Mesenteric fat pad (tissue), 1 donor: Measurements from ENCODE around the gene APOM. TPM values are rescaled to one million over a fixed set of nuclear protein-coding genes. Genes with fewer than 3 reads are reported as not detected.

Source experiments
- DNase-seq: peaks from one replicate; pipeline ENCODE4 v3.0.0-alpha.2; 2020; ENCODE audit warnings: low spot score
- total RNA-seq: library from RNA; stranded (reverse); fragmentation: NEBNext Ultra II Directional; extraction: Animal tissue kit (Norgen Biotek cat#: 25700); gene quantifications from one replicate; pipeline ENCODE4 v1.2.1, GENCODE V29; 2021
- donor health status: DM: yes; HTN: yes; CAD: no.

The APOM gene
- total RNA-seq, 1 donor from 2014 or later, result 3.3 TPM

DNA sequence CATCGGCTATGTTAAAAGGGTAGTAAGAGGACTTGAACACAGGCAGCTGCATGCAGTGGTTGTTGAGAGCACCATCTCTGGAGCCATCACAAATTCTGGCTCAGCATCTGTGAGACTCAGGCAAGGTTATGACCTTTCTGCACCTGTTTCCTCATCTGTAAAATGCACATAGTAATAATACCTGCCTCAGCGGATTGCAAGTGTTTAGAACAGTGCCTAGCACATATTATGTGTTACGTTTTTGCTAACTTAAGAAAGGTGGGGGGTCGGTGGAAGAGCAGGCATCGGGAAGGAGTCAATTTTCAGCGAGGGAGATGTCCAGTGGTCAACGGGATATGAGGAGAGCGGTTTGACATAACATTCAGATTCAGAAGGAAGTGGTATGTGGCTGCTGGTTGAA, 22.3 kb downstream of the APOM start:
- no peak for DNase-seq

DNA sequence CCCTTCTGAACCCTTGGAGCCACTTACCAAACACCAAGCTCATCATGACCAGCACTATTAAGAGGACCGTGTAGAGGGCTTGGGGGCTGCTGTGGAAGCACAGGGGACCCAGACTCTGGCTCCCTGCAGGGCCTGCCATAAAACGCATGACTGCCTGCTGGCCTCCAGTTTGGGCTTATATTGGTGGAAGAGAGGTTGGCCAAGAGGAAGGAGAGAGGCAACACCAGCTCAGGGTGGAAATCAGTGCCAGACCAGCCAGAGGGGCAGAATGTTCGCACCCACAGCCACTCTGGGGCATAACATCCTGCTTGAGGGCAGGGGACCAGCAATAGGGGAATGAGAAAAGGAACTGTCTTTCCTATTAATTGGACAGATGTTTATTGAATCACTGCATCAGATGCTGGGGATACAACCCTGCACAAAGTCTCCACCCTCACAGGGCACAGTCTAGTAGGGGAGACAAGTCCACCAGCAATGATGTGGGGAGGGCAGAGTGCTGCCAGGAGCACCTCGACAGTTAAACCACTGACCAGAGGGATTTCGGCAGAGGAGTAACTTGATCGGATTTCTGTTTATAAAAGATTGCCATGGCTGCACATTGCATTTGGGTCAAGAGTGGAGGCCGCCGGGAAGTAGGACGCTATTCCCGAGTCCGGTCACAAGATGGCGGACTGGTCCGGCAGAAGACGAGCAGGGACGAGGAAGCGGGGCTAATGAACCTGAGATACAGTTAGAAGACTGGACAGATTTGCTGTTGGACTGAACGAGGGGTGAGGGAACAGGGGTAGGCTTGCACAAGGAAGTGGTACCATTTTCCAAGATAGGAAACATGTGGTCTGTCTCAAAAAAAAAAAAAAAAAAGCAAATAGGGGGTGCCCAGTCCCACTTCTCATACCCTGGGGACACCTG, 24.8 kb downstream of the APOM start, which contains the start of gene LY6G5C:
Gene LY6G5C (minus strand): TSS at position 842 of the 909 bp plus-strand sequence. CDS start 694 bp downstream, at position 148.
- no peak for DNase-seq

DNA sequence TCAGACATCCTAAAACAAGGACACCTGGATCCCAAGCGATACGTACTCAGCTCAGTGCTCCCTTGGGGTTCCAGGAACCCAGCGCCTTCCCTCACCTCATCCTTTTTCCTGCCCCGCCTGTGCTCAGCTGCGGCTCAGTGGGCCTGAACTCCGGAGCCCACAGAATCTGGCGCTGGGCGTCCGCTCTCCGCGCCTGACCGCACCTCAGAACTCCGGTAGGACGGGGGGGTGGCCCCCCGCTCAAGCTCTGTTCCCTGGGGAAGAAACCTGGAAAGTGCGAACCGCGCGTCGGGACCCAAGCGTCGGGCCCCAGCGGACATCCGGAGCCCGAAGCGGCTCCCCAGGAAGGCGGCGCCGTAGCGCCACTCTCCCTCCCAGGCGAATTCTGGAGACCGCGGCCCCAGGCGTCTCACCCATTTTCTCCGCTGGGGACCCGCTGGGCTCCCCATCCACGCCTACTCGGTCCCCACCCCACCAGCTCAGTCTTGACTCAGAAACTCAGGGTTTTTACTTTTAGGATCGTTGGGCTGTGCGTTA, 25.5 kb downstream of the APOM start:
- peak; percentile 91 for DNase-seq

DNA sequence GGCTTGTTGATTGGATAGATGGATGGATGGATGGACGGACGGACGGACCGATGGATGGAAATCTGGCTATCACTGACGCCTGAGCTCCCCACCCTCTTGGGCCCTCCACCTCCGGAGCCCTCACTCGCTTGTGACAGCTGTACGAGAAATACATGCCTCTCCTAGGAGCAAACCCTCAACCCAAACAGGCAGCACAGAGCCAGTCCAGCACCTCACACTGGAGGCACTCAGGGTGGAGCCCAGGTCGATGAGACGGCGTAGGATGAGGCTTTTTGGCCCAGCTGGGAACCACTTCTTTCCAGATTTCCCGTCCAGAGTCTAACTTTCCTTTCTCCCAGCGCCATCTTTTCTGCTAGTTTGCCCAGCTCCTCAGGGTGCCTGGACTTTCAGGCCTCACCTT, 27.9 kb downstream of the APOM start:
- no peak for DNase-seq

DNA sequence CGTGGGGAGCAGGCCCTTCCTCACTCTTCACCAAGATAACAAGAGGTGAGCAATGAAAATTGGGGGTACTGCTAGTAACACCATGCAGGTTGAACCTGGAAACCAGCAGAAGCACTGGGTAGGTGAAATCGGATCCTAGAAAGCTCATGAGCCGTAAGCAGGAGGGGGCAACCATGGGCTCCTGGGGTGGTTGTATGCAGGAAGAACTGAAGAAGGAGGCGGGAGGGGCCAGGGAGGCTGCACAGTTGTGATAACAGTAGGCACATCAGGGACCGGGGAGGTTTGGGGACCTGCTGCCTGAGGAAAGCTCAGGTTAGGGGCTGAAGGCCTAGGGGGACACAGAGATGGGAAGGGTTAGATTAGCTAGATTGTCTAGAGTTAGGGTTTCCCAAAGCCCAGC, 30.8 kb downstream of the APOM start:
- DNase-seq, result no peak

DNA sequence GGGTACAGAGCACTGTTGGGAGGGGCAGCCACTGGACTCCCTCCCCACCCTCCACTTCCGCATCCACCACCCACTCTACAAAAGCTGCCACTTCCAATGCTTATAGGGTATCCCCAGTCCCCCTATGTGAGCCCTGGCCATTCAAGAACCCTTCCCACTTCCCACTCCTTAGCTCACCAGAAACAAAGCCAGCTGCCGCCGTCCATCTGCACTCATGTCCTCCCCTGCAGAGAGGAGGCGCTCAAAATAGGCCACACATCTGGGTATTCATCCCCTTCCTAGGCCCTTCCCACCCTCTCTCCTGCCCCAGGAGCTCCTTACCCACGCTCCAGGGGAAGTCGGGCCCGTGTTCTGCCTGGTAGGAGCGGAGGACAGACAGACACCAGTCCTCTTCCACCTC, 31.6 kb downstream of the APOM start:
- DNase-seq, result no peak

DNA sequence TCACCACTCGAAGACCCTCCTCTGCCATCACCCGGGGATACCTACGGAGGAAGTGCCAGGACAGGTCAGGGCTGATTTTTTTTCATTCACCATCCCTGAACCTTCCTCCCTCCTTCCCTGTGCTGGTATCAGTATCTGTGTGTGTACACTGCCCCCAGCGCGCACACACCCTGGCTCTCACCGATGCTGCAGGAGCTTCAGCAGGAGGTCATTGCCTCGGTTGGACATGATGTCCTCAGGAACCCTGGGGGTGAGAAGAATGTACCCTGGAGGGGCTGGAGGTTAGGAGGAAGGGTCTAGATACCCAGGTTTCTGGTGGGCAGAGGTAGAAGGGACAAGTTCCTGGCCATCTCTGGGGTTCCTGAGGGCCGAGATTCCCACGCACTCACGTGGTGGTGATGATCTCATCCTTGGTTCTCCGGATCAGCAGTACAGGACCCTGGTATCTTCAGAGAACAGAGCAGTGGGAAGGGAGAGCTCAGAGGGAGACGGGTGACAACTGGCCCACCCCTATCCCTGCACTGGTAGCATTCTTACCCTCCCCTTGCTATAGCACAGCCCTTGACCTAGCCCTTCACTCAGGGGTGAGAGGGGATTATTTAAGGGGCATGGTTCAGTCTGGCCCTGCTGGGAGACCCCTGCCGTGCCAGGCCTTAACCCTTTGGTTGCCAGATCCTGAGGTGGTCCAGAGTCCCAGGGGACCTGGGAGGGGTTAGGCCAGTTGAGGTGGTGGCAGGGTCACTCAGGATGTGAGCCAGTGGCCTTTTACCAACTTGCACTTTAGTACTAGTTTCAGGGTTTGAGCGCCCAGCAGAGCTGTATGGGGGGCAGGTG, 32.4 kb downstream of the APOM start:
- DNase-seq, result no peak

DNA sequence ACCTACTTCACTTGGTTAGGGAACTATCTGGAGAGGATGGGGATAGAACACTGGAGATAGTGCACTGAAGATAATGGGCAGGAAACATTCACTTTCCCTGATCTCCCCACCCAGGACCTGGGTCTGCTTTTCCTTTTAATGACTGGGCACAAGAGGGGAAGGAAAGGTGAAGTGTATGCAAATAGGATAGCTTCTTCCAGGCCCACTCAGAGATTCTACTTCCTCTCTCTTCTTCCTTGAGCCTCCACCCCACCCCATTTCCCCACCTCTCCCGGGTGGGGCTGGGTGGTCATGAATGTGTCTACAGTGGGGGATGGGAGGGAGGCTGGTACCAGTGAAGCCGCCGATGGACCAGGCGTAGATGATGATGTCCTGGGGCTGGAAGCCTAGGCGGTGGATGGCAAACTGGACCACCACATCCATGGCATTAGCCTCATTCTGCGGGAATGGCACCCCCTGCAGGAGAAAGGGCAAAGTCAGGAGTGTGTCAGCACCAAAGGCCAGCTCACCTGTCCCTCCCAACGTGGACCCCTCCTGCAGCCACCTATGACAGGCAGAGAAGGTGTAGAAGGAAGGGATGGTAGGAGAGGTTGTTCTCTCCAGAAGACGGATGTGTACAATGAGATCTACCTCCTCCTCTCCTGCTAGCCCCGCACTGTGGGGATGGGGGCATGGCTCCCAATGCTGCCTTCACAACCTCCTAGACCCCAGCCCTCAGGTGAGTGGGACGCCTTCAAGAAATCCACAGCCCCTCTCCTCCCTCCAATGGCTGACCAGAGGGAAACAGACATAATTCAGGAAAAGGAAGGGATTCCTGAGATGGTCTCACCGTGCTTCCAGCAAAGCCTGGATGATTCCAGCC, 33.8 kb downstream of the APOM start:
- DNase-seq, result no peak

DNA sequence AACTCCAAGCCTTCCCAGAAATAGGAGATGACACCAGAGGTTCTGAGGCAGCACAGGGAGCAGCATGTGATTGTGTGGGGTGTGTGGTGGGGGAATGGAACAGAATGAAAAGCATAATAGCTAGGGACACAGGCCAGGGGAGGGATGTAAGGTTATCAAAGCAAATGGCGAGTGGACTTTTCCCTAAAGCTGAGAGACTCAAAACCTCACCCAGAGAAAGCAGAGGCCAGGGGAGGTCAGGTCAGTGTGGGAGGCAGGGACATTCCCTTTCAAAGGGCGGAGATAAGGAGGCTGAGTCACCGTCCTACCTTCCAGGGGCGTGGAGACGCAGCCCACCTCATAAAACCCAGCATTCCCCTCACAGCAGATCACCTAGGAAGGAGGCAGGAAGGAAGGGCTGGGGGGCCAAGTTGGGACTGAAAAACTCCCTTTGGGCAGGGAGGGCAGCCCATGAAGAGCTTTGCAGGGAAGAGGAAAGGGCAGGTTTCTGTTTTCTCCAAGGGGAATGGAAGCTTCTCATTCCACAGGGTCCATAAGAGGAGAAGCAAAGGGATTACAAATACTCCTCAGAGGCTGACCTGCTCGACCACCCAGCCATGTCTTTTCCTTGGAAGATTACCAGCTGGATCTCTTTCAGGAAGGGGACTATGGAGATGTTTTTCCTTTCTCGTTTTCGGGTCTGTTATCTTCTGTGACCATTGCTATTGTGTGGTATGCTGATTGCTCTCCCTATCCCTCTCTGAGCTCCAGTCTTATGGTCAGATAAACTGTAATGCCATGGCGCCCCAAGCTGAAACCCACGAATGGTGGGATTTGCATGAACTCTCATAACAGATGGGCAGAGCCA, 34.8 kb downstream of the APOM start:
- DNase-seq, result no peak

DNA sequence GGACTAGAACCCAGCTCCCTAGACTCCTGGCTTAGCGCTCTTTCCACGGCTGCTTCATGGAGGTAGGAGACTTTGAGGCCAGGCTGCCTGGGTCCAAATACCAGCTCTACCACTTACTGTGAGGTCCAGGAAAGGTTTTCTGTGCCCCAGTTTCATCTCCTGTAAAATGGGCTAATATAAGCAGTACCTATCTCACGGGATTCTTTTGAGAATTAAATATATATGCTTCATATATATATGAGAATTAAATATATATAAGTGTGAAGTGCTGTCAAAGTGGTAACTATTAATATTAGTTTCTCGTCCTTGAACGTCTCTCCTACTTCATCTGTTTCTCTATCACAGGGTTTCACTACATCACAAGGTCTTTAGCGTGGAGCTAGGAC, 35.4 kb downstream of the APOM start:
- no peak for DNase-seq

DNA sequence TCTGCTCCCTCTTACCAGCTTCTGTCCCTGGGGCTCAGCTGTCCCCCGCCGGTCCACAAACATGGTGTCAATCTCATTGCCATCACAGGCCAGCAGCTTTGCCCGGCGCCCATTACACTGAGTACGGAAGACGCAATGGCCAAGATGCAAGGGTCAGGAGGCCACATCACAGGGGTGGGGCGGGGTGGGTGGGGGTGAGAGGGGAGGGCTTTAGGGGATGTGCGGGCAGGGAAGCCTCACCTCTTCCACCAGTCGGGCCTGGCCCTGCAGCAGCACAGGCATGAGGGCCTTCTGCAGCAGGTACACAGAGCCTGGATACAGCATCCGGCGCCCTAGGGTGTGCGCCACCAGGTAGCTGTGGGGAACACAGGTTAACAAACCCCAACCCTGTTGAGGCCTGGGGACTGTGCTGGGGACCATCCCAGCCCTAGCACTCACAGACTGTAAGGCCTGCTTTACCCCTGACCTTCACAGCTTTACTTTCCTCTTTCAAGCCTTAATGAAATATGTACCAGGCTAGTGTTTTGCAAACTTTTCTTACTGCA, 35.9 kb downstream of the APOM start:
- no peak for DNase-seq

DNA sequence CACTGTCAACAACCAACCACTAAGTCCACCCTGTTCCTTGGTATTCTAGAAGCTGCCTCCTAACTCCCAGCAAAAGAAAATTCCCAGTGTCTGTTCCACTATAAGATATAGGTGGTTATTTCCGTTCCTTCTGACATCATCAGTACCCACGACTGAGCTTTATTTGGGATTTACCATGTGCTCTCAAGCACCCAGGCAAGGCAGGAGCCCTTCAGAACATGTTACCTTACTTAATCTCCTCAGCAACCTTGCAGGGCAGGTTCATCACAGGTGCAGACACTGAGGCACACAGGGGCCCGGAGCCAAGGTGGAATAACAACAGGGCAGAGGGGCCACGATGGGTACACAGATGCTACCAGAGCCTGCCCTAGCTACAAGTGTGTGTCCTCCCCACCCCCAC, 36.7 kb downstream of the APOM start:
- no peak for DNase-seq

DNA sequence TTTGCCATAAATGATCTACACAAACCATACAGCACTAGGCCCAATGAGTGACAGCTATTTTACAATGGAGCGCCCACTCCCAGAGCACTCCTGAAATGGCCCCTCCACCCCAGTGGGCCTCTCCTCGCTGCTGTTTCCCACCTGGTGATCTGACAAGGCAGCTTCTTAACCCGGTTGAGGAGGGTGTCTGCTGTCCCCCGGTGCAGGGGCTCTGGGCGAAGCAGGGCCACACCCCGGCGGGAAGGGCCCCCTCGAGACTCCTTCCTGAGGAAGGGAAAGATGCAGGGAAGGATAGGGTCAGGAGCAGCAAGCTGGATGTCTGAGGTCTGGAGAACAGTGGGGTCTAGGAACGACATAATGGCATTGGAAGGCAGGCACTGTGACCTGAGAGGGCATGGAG, 37.2 kb downstream of the APOM start:
- no peak for DNase-seq

DNA sequence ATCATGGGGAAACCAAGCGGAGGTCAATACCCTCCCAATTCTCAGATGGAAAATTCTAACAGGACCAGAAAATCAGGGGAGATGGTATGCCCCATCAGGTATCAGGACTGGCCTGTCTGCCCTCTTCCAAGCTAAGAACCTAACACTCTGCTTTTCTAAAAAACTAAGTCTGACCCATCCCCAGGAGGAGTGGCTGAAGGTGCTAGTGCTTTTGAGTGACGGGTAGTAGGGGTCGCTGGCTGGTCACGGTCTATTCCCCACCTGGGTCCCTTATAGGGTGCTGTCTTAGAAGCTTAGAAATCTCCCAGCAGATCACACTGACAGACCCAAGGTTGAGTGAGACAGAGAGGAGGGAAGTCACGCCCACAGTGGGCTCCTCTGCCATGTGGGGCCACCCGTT, 37.8 kb downstream of the APOM start:
- DNase-seq, result no peak

DNA sequence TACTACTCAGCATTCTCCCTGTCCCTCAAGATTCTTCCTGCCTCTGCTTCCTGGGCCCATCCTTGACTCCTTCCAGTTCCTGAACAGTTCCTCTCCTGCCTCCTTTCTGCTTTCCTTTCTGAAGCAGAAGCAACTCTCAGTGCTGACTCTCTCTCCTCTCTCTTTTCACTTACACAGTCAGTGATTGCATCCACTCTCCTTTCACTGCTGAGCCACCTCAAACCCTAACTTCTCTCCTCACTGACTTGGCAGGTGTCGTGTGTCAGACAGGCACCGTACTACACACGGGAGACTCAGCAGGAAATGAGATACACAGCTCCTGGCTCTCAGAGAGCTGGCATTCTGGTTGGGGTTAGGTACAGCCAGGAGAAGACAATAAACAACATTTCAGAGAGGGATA, 41.9 kb downstream of the APOM start:
- no peak for DNase-seq

DNA sequence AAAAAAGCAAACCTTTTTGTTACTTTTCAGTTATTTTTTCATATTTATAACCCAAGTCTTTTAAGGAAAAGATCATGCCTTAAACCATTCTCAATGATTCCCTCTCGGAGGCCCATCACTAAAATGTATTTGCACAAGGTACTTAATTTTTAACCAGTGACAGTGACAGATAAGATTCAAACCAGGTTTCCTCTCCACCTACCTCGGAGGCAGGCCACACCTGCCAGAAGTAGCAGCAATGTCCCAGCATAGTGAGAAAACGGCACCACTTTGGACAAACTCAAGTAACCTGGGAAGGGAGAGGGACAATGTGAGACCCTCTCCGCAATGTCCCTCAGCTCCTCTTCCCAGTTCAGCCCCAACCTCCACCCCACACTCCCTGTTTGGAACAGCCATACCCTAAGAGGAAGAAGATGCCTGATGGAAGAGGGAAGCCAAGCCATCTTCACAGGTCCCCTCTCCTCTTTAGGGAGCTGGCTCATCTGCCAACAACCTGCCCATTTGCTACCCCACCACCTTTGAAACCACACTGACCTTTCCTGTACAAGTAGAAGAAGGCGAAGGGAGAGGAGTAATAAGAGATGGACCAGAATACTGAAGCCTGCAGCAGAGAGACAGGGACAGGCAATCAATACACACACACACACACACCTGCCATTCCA, 45.2 kb downstream of the APOM start:
- DNase-seq, result no peak

DNA sequence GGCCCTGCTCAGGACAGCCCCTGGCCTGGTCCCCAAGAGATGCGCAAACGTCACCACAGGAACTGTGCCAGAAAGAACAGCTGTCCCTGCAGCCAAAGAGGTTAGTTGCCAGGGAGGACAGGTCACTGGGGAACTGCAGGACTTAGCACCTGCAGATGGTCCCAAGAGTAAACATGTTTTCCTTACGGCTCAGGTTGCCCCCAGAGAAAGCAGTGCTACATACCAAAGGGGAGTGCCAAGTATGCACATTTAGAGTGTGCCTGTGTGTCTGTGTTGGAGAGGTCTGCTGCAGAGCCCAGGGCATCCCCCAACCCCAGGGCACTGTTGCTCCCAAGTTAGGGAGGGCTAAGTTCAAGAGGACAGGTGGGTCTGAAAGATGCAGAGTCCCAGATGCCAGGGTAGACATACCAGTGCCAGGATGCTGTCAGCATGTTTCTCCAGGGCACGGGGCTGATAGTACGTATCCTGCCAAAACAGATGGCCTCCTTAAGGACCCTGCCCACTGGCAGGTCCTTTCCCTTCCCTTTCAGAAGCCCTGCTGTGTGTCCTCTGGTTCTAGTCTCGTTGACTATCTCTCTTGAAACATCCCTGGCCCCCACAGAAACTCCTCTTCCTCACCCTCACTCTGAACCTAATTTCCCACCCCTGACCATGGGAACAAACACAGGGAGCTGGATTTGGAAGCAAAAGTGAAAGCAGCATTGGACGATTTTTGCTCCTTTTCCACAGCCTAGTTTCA, 46.1 kb downstream of the APOM start:
- DNase-seq, result no peak

DNA sequence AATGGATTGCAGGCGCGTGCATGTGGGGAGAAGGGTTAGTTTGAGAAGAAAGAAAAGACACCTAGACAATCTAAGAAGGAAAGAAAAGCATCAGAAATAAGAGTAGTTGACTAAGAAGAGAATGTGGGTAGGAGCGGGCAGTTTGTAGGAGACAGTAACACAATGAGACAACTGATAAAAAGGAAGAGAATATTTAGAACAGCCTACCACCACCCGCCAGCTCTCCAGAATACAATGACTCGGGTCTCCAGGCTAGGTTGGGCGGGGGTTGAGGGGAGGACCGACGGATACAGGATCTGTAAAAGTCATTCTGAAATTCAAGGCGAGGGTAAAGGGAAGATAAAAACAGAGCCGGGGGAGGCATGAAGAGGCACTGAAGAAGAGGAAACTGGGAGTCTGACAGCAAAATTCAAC, 46.7 kb downstream of the APOM start:
- DNase-seq, result no peak
